HG02884 (cell line): ENCODE results near the gene YBEY.

Experiments used
- ATAC-seq: cut with Tn5 transposase; IDR thresholded peaks from one replicate; pipeline ENCODE4 v1.9.1; 2021; ENCODE audit warnings: mild to moderate bottlenecking, moderate library complexity; ENCODE audit not compliant: unreplicated experiment

YBEY gene

GRCh38 chr21:46325073-46325912 is 39.2 kb downstream of the YBEY start:
- no peak for ATAC-seq

- ATAC-seq: no peak
Observed at GRCh38 chr21:46326110-46326703, 40.1 kb downstream of the YBEY start.

GRCh38 chr21:46327711-46328110 is 41.6 kb downstream of the YBEY start:
- ATAC-seq: no peak

- no peak for ATAC-seq
Observed at GRCh38 chr21:46328151-46328550, 42.0 kb downstream of the YBEY start.

- ATAC-seq: no peak
Observed at GRCh38 chr21:46329796-46330195, 43.7 kb downstream of the YBEY start.

GRCh38 chr21:46334351-46335140 is 48.4 kb downstream of the YBEY start:
- no peak for ATAC-seq

- no peak for ATAC-seq
Observed at GRCh38 chr21:46336603-46337002, 50.5 kb downstream of the YBEY start.

GRCh38 chr21:46340998-46341397 is 54.9 kb downstream of the YBEY start:
- ATAC-seq: no peak

GRCh38 chr21:46344219-46344915 is 58.2 kb downstream of the YBEY start:
- no peak for ATAC-seq

GRCh38 chr21:46345861-46346260 is 59.7 kb downstream of the YBEY start:
- no peak for ATAC-seq

GRCh38 chr21:46346296-46347202 is 60.4 kb downstream of the YBEY start:
- ATAC-seq: no peak

- ATAC-seq: no peak
Observed at GRCh38 chr21:46347203-46347550, 61.0 kb downstream of the YBEY start.
